NCI-H82 treated with DMSO at 0.1 percent for 48 hours (cell line): ENCODE measurements around the gene CA14.
"Not testable (repeated sequence)": the region's sequence is repeated elsewhere in the genome, so short reads cannot be mapped to it uniquely, and the experiment has no call there.

Experiments used
- DNase-seq: peaks from one replicate; lab custom pipeline; 2025; ENCODE audit not compliant: unreplicated experiment; lab: John Stamatoyannopoulos, UW

The CA14 gene

DNA sequence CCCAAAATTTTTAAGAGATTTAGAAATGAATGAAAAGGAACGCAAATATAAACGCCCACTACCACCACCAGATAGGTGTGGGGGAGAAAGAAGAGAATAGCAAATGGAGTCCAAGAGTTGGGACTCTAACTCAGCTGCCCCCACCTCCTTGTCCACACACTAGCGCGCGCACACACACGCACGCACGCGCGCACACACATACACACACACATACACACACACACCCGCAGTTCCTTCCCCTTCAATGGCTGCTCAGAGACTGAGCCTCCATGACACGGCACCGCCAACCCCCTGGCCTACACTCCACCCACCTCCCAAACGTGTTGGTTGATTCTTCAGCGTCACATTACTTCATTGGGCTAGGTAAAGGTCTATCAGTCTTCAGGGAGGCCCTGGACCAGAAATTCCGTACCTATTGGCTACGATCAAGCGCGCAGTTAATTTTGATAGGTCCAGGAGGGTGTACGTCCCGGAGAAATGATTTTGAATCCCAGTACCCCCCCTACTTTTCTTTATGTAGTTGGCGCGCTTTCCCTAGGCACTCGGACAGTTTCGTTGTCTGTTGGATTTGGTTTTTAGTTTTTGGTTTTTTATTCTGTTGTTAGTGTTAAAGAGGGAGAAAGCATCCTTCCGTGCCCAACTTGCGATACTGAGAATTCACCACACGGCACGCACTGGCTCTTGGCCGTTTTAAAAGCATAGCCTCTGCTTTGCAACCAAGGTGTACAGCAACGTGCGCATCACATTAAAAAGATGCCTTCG, 21.5 kb upstream of the CA14 start, which contains the start of gene ANP32E:
Gene ANP32E, minus strand, starts transcription at position 261 of the 762 bp plus-strand sequence. CDS start 326 bp downstream, outside the sequence.
- DNase-seq = peak; percentile 100

DNA sequence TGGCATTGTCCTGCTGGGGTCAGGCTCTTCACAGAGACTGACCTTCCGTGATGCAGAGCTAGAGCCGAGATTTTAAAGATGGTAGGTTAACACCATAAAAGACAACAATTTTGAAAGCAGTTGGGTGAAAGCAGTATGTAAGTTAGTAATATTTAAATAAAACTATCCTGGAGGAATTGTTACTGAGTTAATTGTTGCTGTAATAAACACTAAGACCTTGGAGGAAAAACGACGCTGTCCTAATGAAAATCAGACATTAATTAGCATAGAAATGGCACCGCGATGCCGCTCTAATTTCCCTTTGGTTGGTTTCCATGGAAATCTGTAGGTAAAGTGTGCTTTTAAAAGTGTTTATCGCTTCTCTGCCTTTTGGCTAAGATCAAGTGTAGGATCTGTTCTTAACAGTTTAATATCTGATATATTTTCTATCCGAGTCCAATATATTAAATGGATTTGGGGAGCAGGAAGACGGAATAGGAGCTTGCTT, 20.9 kb upstream of the CA14 start:
- DNase-seq = no peak

DNA sequence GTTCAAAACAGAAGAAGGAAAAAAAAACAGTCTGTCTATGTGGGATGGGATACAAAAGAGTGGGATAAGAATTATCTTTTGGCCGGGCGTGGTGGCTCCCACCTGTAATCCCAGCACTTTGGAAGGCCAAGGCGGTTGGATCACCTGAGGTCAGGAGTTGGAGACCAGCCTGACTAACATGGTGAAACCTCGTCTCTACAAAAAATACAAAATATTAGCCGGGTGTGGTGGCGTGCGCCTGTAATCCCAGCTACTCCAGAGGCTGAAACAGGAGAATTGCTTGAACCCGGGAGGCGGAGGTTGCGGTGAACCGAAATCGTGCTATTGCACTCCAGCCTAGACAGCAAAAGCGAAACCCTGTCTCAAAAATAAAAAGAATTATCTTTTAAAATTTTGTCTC, 20.4 kb upstream of the CA14 start:
- not testable (repeated sequence) for DNase-seq

DNA sequence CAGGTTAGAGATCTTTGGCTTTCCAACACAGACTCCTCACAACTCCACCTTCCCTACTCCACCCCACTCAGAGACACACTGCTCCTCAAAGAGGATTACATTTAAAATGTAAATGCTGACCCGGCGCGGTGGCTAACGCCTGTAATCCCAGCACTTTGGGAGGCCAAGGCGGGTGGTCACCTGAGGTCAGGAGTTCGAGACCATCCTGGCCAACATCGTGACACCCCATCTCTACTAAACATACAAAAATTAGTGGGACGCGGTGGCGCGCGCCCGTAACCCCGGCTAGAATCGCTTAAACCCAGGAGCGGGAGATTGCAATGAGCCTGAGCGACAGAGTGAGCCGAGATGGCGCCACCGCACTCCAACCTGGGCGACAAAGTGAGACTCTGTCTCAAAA, 19.8 kb upstream of the CA14 start:
- DNase-seq = no peak

GRCh38 chr1:150243003-150243402, 14.6 kb upstream of the CA14 start:
- no peak for DNase-seq

- no peak for DNase-seq
Observed at GRCh38 chr1:150249936-150250335, 7.6 kb upstream of the CA14 start.

DNA sequence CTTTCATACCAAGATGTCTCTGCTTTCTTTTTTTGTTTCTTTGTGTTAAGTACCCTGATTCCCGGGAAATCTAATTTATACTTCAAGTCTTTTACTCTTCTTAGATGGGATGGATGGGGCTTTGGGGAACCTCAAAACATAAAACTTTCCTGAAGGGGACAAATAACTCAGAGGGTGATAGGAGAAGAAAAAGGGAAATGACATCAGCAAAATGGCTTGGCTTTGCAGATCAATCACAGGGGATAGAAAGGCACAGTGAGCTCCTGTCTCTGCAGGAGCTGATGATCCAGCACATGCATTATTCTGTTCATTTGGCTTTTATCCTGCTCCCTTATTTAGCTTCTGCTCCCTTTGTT, 1.4 kb upstream of the CA14 start:
- no peak for DNase-seq

DNA sequence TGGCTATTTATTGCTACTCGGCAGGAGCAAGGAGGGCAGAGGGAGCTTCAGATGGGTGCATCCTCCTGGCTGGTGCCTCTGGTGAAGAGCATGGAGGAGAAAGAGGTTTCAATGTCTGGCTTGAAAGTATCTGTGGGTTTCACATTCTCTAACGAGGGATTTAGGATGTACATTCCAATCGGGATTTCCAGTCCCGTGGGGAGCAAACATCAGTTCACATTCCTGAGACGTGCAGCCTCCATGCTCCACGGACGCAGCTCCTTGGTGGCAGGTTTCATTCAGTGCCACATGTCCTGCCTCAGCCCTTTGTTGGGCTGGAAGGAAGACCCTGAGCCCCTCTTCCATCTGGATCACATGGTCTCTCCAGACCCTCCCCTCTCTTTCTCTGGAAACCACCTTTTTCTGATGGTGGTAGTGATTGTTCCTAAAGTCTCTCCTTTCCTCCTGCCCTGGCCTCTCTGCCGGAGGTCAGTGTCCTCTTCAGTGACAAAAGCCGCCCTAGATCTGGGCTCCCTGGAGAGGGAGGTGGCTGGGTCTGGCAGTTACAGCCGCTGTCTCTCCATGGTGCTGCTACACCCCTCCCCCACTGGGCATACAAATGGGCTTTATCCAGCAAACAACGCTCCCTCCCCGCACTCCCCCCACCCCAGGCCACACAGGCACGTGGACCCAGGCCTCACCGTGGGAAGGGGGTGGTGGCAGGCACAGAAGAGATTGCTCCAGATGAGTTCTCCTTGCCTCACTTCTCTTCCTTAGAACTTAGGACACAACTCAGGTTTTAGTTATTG, 826 bp upstream of the CA14 start:
- no peak for DNase-seq

DNA sequence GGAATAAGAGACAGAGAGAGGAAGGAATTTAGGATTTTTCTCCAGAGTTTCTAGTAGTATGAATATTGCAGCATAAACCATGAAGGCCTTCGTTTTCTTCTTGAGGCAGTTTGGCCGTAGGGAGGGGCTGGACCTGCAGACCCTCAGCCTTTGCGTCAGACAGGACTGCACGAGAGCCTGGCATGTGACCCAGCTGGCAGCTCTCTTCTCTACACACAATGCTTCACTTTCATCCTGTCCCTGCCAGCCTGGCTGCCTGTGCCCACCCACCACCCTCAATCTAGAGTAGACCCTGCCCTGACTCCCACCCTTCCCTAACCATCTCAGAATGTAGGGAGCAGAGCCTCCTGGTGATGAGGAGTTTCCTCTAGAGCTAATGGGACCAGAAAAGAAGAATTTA, 1.6 kb downstream of the CA14 start:
- no peak for DNase-seq

- DNase-seq = no peak
Observed at GRCh38 chr1:150259758-150260669, 2.4 kb downstream of the CA14 start.

DNA sequence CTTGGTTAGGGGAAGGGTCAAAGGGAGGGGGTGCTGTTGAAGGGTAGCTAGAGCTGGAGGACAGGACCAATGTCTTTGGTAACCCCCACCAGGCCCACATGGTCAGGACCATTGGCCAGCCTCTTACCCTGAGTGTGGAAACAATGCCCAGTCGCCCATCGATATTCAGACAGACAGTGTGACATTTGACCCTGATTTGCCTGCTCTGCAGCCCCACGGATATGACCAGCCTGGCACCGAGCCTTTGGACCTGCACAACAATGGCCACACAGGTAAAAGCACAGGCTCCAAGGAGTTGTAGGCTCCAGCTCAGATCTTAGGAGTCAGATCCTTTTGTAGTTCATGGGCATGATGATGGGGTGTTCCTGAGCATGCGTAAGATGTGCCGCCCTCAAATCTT, 3.8 kb downstream of the CA14 start:
- no peak for DNase-seq

DNA sequence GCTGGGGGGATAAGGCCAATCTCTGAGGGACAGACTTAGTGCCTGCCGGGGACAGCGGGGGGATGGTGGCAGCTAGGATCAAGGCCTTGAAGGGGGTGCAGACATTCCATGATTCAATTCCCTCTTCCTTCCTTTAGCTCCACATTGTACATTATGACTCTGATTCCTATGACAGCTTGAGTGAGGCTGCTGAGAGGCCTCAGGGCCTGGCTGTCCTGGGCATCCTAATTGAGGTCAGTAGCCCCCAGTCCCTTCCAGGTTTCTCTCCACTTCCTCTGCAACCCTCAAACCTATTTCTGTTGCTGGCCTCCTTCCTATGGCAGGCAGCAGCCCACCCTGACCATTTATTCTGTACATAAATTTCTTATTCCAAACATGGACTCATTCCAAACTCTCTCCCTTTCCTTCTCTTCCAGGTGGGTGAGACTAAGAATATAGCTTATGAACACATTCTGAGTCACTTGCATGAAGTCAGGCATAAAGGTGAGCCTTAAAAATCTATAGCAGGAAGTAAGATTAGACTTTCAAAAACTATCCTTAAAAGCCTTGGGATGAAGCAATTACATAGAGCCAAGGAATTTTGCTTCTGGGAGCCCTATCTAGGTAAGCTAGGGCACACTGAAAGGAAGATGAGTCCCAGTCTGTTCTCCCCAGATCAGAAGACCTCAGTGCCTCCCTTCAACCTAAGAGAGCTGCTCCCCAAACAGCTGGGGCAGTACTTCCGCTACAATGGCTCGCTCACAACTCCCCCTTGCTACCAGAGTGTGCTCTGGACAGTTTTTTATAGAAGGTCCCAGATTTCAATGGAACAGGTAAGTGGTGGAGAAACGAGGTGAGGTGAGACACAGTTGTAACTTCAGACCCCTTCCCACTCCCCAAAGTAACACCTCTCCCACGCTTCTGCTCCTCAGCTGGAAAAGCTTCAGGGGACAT, 5.1 kb downstream of the CA14 start:
- no peak for DNase-seq

DNA sequence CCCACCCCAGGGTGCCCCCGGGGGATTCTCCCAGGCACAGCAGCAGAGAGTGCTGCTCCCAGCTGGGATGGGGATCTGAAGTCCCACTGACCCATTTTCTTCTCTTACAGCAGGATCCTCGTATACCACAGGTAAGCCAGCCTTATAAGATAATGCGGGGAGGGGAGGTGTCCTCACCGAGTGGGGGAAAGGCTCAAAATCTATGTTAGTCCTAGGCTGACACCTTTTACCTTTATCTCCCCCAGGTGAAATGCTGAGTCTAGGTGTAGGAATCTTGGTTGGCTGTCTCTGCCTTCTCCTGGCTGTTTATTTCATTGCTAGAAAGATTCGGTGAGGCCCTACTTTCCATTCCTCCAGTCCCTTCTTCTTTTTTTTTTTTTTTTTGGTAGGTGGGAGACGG, 6.0 kb downstream of the CA14 start:
- DNase-seq = no peak

GRCh38 chr1:150267896-150268295, 10.3 kb downstream of the CA14 start:
- no peak for DNase-seq

- no peak for DNase-seq
Observed at GRCh38 chr1:150268340-150268704, 10.7 kb downstream of the CA14 start.

DNA sequence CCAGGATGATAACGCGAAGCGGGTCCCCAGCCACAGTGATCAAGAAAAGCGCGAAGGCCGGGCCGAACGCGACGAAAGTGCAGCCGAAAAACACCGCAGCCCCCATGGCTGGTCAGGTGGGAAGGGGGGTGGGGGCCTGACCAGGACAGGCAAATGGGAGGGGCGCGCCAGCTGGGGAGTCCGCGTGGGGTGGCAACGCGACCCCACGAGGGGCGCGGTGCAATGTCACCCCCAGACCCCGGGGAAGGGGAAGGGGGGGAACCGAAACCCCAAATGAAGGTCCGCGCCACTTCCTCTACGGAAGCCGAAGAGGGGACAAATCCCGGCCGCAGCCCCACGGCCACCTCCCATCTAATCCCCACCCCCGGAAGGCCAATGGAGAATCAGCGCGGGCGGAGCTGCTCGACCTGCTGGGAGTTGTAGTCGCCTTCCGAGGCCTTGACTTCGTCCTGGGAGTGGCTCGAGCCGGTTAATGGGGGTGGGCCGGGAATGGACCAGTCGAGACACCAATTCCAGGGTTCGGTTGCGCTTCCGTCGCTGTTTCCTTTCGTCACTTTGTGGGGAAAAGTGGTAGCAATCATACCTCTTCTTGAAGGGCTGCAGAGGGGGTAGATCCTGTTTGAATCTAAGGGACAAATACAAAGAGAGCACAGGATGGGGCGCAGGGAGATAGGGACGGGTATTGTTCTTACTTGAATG, 11.3 kb downstream of the CA14 start, which contains the start of gene APH1A:
Gene APH1A, minus strand, starts transcription at position 312 of the 699 bp plus-strand sequence. Its CDS starts 206 bp downstream, at position 106.
- DNase-seq = peak; percentile 94

- DNase-seq = no peak
Observed at GRCh38 chr1:150269451-150269850, 11.9 kb downstream of the CA14 start.

DNA sequence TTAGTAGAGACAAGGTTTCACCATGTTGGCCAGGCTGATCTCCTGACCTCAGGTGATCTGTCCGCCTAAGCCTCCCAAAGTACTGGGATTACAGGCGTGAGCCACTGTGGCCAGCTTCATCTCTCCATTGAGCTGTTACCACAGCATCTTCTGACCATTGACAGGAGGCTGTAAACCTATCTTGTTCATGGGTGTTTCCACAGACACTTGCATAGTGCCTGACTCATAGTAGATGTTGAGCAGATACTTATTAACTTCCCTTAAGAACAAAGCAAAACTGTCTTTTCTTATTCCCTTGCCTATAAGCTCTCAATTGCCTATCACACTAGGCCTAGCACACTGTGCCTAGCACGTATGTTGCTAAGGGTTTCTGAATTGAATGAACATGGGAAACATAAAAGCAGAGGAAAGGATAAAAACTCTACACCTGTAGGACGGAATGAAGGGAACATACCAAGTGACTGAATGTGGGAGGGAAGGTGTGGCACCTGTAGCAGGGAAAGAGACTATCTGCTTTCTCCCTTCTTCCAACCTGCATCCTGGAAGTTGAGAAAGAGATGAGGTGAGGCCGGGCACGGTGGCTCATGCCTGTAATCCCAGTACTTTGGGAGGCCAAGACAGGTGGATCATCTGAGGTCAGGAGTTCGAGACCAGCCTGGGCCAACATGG, 13.9 kb downstream of the CA14 start:
- no peak for DNase-seq

DNA sequence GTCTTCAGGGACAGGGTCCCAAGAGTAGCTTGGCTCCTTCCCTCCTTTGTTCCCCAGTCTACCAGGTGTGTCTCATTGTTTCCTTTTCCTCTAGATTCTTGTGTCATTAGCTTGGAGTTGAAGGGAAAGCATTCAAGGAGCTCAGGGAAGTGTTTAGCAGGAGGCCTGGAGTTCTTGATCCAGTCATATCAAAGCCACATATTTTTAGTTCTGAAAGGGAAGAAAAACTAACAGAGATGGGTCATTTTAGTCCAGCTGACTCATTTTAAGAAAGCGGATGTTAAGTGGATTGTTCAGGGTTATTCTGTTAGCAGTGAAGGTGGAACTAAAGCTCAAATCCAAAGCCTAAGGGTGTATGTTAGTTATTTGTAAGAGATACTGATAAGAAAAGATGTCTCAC, 15.7 kb downstream of the CA14 start:
- no peak for DNase-seq
